GM13976 (cell line): ENCODE results near the gene MX1.

ENCODE experiments used
- DNase-seq: peaks from one replicate; pipeline ENCODE4 v3.0.0; 2012; ENCODE audit warnings: low spot score
- CTCF ChIP-seq: IDR thresholded peaks from 2 replicates; pipeline ENCODE4 v1.5.1; 2012; ENCODE audit warnings: borderline replicate concordance, mild to moderate bottlenecking; ENCODE audit not compliant: insufficient read depth; ENCODE audit errors: extremely low read depth, missing control alignments, control extremely low read depth
- in situ Hi-C: fragments of 300-500 bp; cut with MboI; formaldehyde crosslinking; loops from one replicate; pipeline ENCODE4 v1.12.0; 2022; ENCODE audit warnings: low sequenced_read_pairs, mixed read lengths, inconsistent platforms; ENCODE audit not compliant: unreplicated experiment

The MX1 gene, protein sequence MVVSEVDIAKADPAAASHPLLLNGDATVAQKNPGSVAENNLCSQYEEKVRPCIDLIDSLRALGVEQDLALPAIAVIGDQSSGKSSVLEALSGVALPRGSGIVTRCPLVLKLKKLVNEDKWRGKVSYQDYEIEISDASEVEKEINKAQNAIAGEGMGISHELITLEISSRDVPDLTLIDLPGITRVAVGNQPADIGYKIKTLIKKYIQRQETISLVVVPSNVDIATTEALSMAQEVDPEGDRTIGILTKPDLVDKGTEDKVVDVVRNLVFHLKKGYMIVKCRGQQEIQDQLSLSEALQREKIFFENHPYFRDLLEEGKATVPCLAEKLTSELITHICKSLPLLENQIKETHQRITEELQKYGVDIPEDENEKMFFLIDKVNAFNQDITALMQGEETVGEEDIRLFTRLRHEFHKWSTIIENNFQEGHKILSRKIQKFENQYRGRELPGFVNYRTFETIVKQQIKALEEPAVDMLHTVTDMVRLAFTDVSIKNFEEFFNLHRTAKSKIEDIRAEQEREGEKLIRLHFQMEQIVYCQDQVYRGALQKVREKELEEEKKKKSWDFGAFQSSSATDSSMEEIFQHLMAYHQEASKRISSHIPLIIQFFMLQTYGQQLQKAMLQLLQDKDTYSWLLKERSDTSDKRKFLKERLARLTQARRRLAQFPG

GRCh38 chr21:41425954-41426675, at the start of gene MX1:
MX1 (plus strand) TSS chr21:41426239; CDS start chr21:41432071, 5,832 bp downstream.
- no peak for TF ChIP-seq CTCF
- in situ Hi-C loops, result no loop called here
- peak; percentile 92 for DNase-seq

- DNase-seq, result no peak
- TF ChIP-seq CTCF, result no peak
- in situ Hi-C loops, result no loop called here
Observed at GRCh38 chr21:41377715-41378114, 48.3 kb upstream of the MX1 start.

DNA sequence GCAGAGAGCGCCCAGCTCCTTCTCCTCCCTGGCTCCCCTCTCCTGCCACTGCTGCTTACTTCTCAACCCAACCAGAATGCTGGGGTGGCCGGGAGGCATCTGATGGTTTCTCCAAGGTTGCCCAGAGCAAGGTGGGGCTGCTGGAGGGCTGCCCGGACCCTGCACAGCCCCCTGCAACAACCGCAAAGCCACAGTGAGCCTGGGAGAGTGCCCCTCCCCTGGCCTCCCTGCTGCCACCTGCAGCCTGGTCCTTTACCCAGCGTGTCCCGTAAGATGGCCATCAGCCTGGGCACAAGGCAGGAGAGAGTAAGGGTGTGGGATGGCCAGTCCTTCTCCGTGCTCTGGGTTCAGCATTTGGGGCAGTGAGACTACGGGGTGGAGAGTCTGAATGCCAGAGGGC, 47.2 kb upstream of the MX1 start:
- TF ChIP-seq CTCF, result no peak
- in situ Hi-C loops, result no loop called here
- DNase-seq, result no peak

DNA sequence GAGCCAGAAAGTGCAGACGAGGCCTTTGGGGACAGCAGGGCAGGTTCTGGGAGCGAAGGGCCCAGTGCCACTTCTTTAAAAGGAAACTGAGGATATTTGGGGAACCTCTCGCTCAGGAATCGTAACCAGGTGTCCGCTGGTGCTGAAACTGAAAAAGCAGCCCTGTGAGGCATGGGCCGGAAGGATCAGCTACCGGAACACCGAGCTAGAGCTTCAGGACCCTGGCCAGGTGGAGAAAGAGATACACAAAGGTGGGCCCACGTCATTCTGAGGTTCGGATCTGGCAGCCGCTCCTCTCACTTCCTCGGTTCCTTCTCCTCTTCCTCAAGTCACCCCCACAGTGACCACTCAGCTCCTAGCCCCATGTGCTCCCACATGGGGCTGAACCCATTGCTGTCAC, 46.1 kb upstream of the MX1 start:
- in situ Hi-C loops, result no loop called here
- no peak for DNase-seq

DNA sequence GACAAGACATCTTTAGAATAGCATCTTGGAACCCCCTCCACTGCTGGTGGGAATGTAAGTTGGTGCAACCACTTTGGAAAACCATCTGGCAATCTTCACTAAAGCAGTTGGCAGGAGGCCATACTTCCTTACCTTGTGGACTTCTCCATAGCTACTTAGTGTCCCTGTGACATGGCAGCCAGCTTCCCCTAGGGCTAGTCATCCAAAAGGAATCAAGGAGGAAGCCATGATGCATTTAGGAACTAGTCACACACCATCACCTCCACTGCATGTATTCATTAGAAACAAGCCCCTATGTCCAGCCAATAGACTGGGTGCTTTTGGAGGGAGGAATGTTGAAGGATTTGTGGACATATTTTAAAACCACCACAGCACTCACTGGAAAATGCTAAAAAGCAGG, 44.3 kb upstream of the MX1 start:
- in situ Hi-C loops, result no loop called here
- DNase-seq, result no peak
- TF ChIP-seq CTCF, result no peak

More for the DNA sequence above, 46.1 kb upstream of the MX1 start:
- no peak for TF ChIP-seq CTCF

DNA sequence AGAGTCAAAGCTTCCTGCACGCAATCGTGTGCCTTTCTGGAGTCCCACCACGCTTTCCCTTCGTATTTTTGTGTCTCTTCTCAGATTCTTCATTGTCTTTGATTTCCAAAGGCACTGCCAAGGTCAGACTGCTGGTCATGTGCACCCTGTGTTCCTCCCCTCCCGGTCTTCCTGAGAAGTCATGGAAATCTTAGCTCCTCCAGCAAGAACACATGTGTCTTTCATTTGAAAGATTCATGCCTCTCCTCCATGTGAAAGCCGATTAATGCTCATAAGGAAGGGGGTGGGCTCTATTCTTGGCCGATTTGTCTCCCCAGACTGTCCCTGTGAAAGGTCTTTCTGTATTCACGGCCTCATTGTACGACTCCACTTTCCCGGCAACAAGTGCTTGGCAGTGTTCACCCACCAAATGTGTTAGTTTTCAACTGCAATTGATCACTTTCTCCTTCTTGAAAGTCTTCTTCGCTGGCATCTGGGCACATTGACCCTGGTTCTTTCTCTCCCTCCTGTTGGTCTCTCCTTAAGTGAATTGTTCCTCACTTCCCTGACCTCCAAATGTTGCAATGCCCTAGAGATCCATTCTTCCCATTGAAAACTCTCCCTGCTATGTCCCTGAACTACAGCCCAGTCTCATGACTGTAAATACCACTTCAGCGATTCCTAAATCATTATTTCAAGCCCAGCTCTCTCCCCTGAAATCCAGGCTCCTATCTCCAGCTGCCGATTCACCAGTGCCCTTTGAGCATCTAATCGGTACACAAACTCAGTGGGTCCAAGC, 38.8 kb upstream of the MX1 start:
- no peak for TF ChIP-seq CTCF
- DNase-seq, result no peak
- in situ Hi-C loops, result no loop called here
